Stimulated activated CD8-positive, alpha-beta memory T cell treated with anti-CD3 and anti-CD28 coated beads, Interleukin-4, amount 100 ng/mL, for 4 hours (primary cell): Measurements from ENCODE around the gene HNRNPUL1.

Source experiments
- DNase-seq, 2 donors: peaks; one replicate each; pipeline ENCODE4 v3.0.0-alpha.2; 2020; ENCODE audit warnings: low read depth in 2 of 2, low spot score in 1 of 2

Gene HNRNPUL1

GRCh38 chr19:41233748-41234240 lies 30.4 kb upstream of the HNRNPUL1 start:
- no peak for DNase-seq

GRCh38 chr19:41234512-41235168 lies 29.5 kb upstream of the HNRNPUL1 start:
- no peak for DNase-seq

GRCh38 chr19:41235480-41235879 lies 28.7 kb upstream of the HNRNPUL1 start:
- DNase-seq = no peak

GRCh38 chr19:41238244-41238643 lies 25.9 kb upstream of the HNRNPUL1 start:
- no peak for DNase-seq

- no peak for DNase-seq
Observed at GRCh38 chr19:41239363-41239762, 24.8 kb upstream of the HNRNPUL1 start.

GRCh38 chr19:41239961-41240574 lies 24.1 kb upstream of the HNRNPUL1 start:
- no peak for DNase-seq

- no peak for DNase-seq
Observed at GRCh38 chr19:41241859-41242258, 22.3 kb upstream of the HNRNPUL1 start.

- DNase-seq = no peak
Observed at GRCh38 chr19:41244117-41244516, 20.1 kb upstream of the HNRNPUL1 start.

GRCh38 chr19:41245843-41246242 lies 18.3 kb upstream of the HNRNPUL1 start:
- no peak for DNase-seq

GRCh38 chr19:41248895-41249294 lies 15.3 kb upstream of the HNRNPUL1 start:
- no peak for DNase-seq

GRCh38 chr19:41249707-41250423 lies 14.3 kb upstream of the HNRNPUL1 start:
- DNase-seq = no peak

- DNase-seq = no peak
Observed at GRCh38 chr19:41253660-41254059, 10.5 kb upstream of the HNRNPUL1 start.

GRCh38 chr19:41255171-41255570 lies 9.0 kb upstream of the HNRNPUL1 start:
- no peak for DNase-seq

- no peak for DNase-seq
Observed at GRCh38 chr19:41261474-41262190, 2.5 kb upstream of the HNRNPUL1 start.

- peak; percentile 47 to 54 for DNase-seq
Observed at GRCh38 chr19:41263042-41263849, 926 bp upstream of the HNRNPUL1 start.

GRCh38 chr19:41264581-41265394 lies 616 bp downstream of the HNRNPUL1 start:
- peak in 1 of 2 donors; percentile 13 for DNase-seq

GRCh38 chr19:41265395-41266153 lies 1.4 kb downstream of the HNRNPUL1 start:
- DNase-seq = no peak

- no peak for DNase-seq
Observed at GRCh38 chr19:41269055-41269454, 4.9 kb downstream of the HNRNPUL1 start.

GRCh38 chr19:41269571-41269970 lies 5.4 kb downstream of the HNRNPUL1 start:
- DNase-seq = no peak
